PC-3 (cell line): ENCODE measurements around the gene CCDC86.

Source experiments
- CTCF ChIP-seq: fragments of 300-600 bp; sonication (generic); conservative IDR thresholded peaks from 2 replicates; pipeline ENCODE4 v1.5.1; 2017; ENCODE audit warnings: antibody characterized with exemption, low read depth, mild to moderate bottlenecking, low read length
- EZH2 ChIP-seq: fragments of 300-600 bp; sonication (generic); IDR thresholded peaks from one replicate; pipeline ENCODE4 v1.6.1; 2017; ENCODE audit warnings: antibody characterized with exemption, mild to moderate bottlenecking, low read length; ENCODE audit not compliant: unreplicated experiment
- EZH2phosphoT487 ChIP-seq: fragments of 300-600 bp; sonication (generic); IDR thresholded peaks from 2 replicates; pipeline ENCODE4 v1.6.1; 2018; ENCODE audit warnings: mild to moderate bottlenecking, antibody characterized with exemption, low read length, borderline replicate concordance

GRCh38 chr11:60869451-60869825, 27.5 kb downstream of the CCDC86 start:
- TF ChIP-seq CTCF = no peak
- no peak for TF ChIP-seq EZH2phosphoT487
- no peak for TF ChIP-seq EZH2
